ENCODE results near the gene ANKS1B.

The ANKS1B gene

DNA sequence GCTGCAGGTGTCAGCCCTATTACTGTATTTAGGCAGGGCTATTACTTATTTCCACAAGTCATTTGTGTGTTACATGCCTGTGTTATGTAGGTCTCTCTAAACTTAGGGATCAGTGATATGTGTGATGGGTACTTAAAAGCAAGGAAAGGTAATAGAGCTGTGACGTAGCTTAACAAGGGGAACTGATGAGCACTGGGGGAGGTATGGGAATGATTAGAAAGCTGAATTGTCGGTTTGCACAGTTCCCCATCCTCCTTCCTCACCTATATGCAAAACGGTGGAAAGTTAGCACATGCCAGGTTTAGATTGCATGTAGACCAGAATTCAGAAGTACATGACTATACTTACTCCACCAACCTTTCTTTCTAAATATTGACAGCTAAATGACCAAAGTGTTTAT, 831.4 kb downstream of the ANKS1B start:
- TF ChIP-seq, protein P1, sequence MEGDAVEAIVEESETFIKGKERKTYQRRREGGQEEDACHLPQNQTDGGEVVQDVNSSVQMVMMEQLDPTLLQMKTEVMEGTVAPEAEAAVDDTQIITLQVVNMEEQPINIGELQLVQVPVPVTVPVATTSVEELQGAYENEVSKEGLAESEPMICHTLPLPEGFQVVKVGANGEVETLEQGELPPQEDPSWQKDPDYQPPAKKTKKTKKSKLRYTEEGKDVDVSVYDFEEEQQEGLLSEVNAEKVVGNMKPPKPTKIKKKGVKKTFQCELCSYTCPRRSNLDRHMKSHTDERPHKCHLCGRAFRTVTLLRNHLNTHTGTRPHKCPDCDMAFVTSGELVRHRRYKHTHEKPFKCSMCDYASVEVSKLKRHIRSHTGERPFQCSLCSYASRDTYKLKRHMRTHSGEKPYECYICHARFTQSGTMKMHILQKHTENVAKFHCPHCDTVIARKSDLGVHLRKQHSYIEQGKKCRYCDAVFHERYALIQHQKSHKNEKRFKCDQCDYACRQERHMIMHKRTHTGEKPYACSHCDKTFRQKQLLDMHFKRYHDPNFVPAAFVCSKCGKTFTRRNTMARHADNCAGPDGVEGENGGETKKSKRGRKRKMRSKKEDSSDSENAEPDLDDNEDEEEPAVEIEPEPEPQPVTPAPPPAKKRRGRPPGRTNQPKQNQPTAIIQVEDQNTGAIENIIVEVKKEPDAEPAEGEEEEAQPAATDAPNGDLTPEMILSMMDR (IDR thresholded peaks at IDR 0.05) = no peak

DNA sequence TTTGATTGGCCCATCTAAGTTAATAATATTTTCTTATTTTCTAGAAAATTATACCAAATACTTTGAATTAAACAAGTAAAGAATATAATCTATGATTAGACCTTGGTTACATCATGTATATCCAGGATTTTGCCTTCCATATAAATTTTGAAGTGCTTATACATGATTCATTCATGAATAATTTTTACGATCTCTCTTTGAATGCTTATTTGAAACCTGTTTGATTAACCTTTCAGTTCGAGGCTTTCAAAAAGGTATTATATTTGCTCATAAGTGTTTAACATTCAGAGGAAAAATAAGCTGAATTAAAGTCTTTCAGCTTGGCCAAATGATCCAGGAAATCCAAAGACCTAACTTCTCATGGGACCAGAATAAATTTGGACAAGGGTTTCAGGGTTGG, 832.4 kb downstream of the ANKS1B start:
- TF ChIP-seq, protein P1 (IDR thresholded peaks at IDR 0.05) = no peak

DNA sequence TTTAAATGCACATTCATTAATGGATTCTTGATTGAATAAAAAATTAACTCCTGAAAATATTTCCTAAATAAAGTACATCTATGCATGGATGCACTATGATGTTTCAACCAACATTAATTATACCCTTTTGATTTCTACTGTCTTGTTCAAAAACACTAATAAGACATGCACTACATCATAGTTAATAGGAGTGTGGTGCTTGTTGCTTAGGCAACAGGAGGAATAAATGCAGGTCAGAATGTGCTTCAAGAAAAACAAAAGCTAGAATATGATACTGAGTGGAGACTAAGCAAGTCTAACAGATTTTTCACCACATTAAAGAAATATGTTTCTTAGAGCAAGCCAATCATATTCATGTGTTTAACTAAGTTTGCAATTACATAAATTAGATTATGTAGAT, 833.0 kb downstream of the ANKS1B start:
- TF ChIP-seq, protein P1 (IDR thresholded peaks at IDR 0.05) = no peak

GRCh38 chr12:99147130-99147529, 837.6 kb downstream of the ANKS1B start:
- TF ChIP-seq, protein P1 (IDR thresholded peaks at IDR 0.05) = no peak

GRCh38 chr12:99146730-99147129, 838.0 kb downstream of the ANKS1B start:
- TF ChIP-seq, protein P1 (IDR thresholded peaks at IDR 0.05) = no peak

- TF ChIP-seq, protein P1 (IDR thresholded peaks at IDR 0.05) = no peak
Measured at GRCh38 chr12:99146185-99146584, 838.6 kb downstream of the ANKS1B start.

- TF ChIP-seq, protein P1 (IDR thresholded peaks at IDR 0.05) = no peak
Measured at GRCh38 chr12:99142651-99143050, 842.1 kb downstream of the ANKS1B start.

GRCh38 chr12:99140017-99140720, 844.6 kb downstream of the ANKS1B start:
- TF ChIP-seq, protein P1 (IDR thresholded peaks at IDR 0.05) = no peak
